Loucy (cell line): ENCODE data around the gene CLDN24.

Experiments
- H2AFZ ChIP-seq: fragments of 200-600 bp; sonication (generic); 2 replicates; pipeline ENCODE4 v1.6.0; 2016; ENCODE audit warnings: antibody characterized with exemption, mild to moderate bottlenecking, low read length, moderate library complexity
- H3F3A ChIP-seq: fragments of 200-600 bp; 2 replicates; pipeline ENCODE4 v1.6.0; 2016; ENCODE audit warnings: antibody characterized with exemption, low read depth, mild to moderate bottlenecking
- H3K27me3 ChIP-seq: fragments of 200-600 bp; sonication (generic); 2 replicates; pipeline ENCODE4 v1.6.1; 2014; ENCODE audit warnings: low read length, mild to moderate bottlenecking; ENCODE audit not compliant: insufficient read depth, poor library complexity, severe bottlenecking
- H3K36me3 ChIP-seq: fragments of 200-600 bp; sonication (generic); 2 replicates; pipeline ENCODE4 v1.6.1; 2016; ENCODE audit warnings: low read length; ENCODE audit not compliant: insufficient read depth
- H3K4me1 ChIP-seq: fragments of 200-600 bp; sonication (generic); 2 replicates; pipeline ENCODE4 v1.5.1; 2014; ENCODE audit warnings: low read length, mild to moderate bottlenecking; ENCODE audit not compliant: insufficient read depth, poor library complexity, severe bottlenecking
- H3K4me2 ChIP-seq: fragments of 200-600 bp; sonication (generic); 2 replicates; pipeline ENCODE4 v1.6.0; 2014; ENCODE audit warnings: antibody characterized with exemption, low read length, low read depth, mild to moderate bottlenecking; ENCODE audit not compliant: poor library complexity, severe bottlenecking
- H3K4me3 ChIP-seq: fragments of 200-600 bp; sonication (generic); 2 replicates; pipeline ENCODE4 v1.5.1; 2014; ENCODE audit warnings: low read length, mild to moderate bottlenecking, mixed read lengths; ENCODE audit not compliant: poor library complexity, severe bottlenecking
- H3K79me2 ChIP-seq: fragments of 200-600 bp; sonication (generic); 2 replicates; pipeline ENCODE4 v1.6.1; 2014; ENCODE audit warnings: low read length; ENCODE audit not compliant: insufficient read depth
- H3K9ac ChIP-seq: fragments of 200-600 bp; sonication (generic); 2 replicates; pipeline ENCODE4 v1.6.0; 2014; ENCODE audit warnings: mild to moderate bottlenecking, low read depth, low read length, moderate library complexity; ENCODE audit not compliant: poor library complexity, severe bottlenecking
- H3K9me2 ChIP-seq: fragments of 200-600 bp; sonication (generic); replicated peaks from 2 replicates; pipeline ENCODE4 v1.6.1; 2016; ENCODE audit warnings: low read depth, low read length, mixed read lengths
- H3K9me3 ChIP-seq: fragments of 200-600 bp; sonication (generic); 2 replicates; pipeline ENCODE4 v1.6.1; 2014; ENCODE audit warnings: mild to moderate bottlenecking, antibody characterized with exemption, low read length, low read depth; ENCODE audit not compliant: insufficient read depth
- H4K20me1 ChIP-seq: fragments of 200-600 bp; sonication (generic); 2 replicates; pipeline ENCODE4 v1.6.0; 2014; ENCODE audit warnings: antibody characterized with exemption, low read length, mild to moderate bottlenecking; ENCODE audit not compliant: insufficient read depth, poor library complexity, severe bottlenecking
- EZH2phosphoT487 ChIP-seq: fragments of 200-600 bp; IDR thresholded peaks from 2 replicates; pipeline ENCODE4 v1.6.1; 2018; ENCODE audit warnings: antibody characterized with exemption, mild to moderate bottlenecking, moderate library complexity, borderline replicate concordance
- TF ChIP-seq, protein P1 (sequence below): fragments of 200-600 bp; sonication (generic); conservative IDR thresholded peaks from 2 replicates; pipeline ENCODE4 v1.5.1; 2014; ENCODE audit warnings: mild to moderate bottlenecking, antibody characterized with exemption, low read length

CLDN24 gene

DNA sequence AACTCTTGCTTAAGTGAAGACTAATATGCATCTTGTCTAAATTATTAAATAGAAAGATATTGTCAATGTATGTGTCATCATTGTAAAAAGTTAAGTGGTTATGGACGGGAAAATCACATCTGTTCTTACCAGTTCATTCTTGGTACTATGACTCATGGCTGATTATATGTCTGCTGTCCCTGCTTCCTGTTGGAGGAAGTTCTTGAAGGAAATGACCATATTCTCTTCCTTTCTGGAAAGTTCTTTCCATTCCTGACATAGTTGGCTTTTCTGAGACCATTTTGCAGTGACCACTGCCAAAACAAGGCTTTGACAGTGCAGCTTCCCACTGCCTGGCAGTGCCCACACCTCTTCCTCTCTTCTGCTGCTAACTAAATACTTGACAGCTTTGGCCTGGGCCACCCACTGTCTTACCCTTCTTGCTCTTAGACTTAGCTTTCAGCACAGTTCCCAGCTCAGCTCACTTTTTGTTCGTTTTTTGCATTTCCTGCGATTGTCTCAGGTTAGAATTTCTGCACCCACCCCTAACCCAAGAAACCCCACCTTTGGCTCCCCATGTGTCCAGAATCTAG, 13.2 kb upstream of the CLDN24 start:
- H2AFZ ChIP-seq: no peak overlapping the region

GRCh38 chr4:183333983-183334382, 11.8 kb upstream of the CLDN24 start:
- Histone ChIP-seq H2AFZ (no peak overlapping the region), H3K9me3 (no peaks in the 10 kb centered on the region), H3K9ac (no peak overlapping the region), H3K27me3 (no peaks in the 10 kb centered on the region), H3K4me2 (no peak overlapping the region), H3K36me3 (no peaks in the 10 kb centered on the region), H3K9me2 (no peaks in the 10 kb centered on the region), H3F3A (no peaks in the 10 kb centered on the region), H3K4me1 (no peaks in the 10 kb centered on the region), H4K20me1 (no peaks in the 10 kb centered on the region), H3K79me2 (no peaks in the 10 kb centered on the region), H3K4me3 (no peak overlapping the region)
- TF ChIP-seq, protein P1, sequence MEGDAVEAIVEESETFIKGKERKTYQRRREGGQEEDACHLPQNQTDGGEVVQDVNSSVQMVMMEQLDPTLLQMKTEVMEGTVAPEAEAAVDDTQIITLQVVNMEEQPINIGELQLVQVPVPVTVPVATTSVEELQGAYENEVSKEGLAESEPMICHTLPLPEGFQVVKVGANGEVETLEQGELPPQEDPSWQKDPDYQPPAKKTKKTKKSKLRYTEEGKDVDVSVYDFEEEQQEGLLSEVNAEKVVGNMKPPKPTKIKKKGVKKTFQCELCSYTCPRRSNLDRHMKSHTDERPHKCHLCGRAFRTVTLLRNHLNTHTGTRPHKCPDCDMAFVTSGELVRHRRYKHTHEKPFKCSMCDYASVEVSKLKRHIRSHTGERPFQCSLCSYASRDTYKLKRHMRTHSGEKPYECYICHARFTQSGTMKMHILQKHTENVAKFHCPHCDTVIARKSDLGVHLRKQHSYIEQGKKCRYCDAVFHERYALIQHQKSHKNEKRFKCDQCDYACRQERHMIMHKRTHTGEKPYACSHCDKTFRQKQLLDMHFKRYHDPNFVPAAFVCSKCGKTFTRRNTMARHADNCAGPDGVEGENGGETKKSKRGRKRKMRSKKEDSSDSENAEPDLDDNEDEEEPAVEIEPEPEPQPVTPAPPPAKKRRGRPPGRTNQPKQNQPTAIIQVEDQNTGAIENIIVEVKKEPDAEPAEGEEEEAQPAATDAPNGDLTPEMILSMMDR: no peak
- TF ChIP-seq EZH2phosphoT487: no peak

More for the DNA sequence above, 13.2 kb upstream of the CLDN24 start:
- Histone ChIP-seq H3K36me3 (no peaks in the 10 kb centered on the region), H3K79me2 (no peaks in the 10 kb centered on the region), H4K20me1 (no peaks in the 10 kb centered on the region), H3K4me3 (no peak overlapping the region), H3K4me1 (no peaks in the 10 kb centered on the region), H3K9me3 (no peaks in the 10 kb centered on the region), H3K9me2 (no peaks in the 10 kb centered on the region), H3K9ac (no peak overlapping the region), H3K4me2 (no peak overlapping the region), H3F3A (no peaks in the 10 kb centered on the region), H3K27me3 (no peaks in the 10 kb centered on the region)
- TF ChIP-seq EZH2phosphoT487: no peak
- TF ChIP-seq, protein P1: no peak

GRCh38 chr4:183333202-183333601, 11.0 kb upstream of the CLDN24 start:
- no peaks in the 10 kb centered on the region for H3K36me3 ChIP-seq
- TF ChIP-seq, protein P1: no peak
- no peak for TF ChIP-seq EZH2phosphoT487
- H3K79me2 ChIP-seq: no peaks in the 10 kb centered on the region
- H3F3A ChIP-seq: no peaks in the 10 kb centered on the region
- no peaks in the 10 kb centered on the region for H3K27me3 ChIP-seq
- H3K4me3 ChIP-seq: no peak overlapping the region
- H4K20me1 ChIP-seq: no peaks in the 10 kb centered on the region
- no peak overlapping the region for H3K9ac ChIP-seq
- H3K9me2 ChIP-seq: no peaks in the 10 kb centered on the region
- no peaks in the 10 kb centered on the region for H3K4me1 ChIP-seq
- H3K4me2 ChIP-seq: no peak overlapping the region
- no peak overlapping the region for H2AFZ ChIP-seq
- no peaks in the 10 kb centered on the region for H3K9me3 ChIP-seq
